Frontal cortex (tissue), 4 donors: ENCODE results near the gene HOXA4. TPM values are rescaled to one million over a fixed set of nuclear protein-coding genes. Genes with fewer than 3 reads are reported as not detected.

ENCODE experiments used
- DNase-seq, 2 donors: peaks; one replicate each; pipeline ENCODE4 v3.0.0; 2012; ENCODE audit warnings: low spot score in 2 of 2
- FAIRE-seq: peaks from 2 replicates; lab custom pipeline; 2012; peaks lifted over from hg19 to GRCh38; lab: Jason Lieb, UNC
- total RNA-seq: library from RNA; depleted of rRNA; stranded (reverse); fragments of >200 nt; gene quantifications from one replicate; pipeline ENCODE4 v1.2.3, GENCODE V29; 2014
- donor health status: control.
- donor health status: control.
- donor health status: control.

The HOXA4 gene
- not detected for total RNA-seq

DNA sequence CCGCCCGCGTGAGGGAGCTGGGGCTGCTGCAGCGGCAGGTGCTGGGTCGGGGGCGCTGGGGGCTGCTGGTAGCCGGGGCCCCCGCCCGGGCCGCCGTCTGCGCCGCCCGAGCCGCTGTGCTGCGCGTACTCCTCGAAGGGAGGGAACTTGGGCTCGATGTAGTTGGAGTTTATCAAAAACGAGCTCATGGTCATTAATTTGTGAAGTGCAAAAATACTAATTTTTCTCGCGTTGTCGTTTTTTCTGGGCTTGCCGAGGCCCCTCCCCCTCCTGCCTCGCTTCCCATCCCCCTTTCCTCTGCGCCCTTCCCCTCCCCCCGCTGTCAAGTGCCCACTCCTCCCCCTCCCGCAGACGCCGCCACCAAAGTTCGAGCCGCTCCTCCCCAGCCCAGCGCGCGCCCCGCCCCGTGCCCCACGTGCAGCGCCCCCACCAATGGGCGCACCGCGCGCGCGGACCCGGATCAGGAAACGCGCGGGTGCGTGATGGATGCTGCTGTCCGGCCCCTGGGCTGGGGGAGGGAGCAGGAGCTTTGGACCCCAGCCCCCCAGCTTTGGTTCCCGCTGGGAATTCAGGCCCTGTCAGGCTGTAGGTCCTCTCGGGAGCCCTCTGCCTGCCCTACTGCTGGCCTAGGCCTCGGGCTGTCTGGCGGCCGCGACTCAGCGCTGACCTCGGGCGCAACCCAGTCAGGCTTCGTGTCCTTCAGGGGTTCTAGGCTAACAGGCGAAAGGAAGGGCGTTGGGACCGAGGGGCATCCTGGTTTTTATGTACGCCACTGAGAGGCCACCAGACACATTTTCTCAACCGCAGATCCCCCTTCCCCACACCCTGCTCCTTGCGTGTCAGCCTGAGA lies at the start of gene HOXA4:
HOXA4 (minus strand) TSS at position 218 of the 850 bp plus-strand sequence; CDS start at position 194, 24 bp downstream.
- no peak for DNase-seq
- FAIRE-seq, result no peak

DNA sequence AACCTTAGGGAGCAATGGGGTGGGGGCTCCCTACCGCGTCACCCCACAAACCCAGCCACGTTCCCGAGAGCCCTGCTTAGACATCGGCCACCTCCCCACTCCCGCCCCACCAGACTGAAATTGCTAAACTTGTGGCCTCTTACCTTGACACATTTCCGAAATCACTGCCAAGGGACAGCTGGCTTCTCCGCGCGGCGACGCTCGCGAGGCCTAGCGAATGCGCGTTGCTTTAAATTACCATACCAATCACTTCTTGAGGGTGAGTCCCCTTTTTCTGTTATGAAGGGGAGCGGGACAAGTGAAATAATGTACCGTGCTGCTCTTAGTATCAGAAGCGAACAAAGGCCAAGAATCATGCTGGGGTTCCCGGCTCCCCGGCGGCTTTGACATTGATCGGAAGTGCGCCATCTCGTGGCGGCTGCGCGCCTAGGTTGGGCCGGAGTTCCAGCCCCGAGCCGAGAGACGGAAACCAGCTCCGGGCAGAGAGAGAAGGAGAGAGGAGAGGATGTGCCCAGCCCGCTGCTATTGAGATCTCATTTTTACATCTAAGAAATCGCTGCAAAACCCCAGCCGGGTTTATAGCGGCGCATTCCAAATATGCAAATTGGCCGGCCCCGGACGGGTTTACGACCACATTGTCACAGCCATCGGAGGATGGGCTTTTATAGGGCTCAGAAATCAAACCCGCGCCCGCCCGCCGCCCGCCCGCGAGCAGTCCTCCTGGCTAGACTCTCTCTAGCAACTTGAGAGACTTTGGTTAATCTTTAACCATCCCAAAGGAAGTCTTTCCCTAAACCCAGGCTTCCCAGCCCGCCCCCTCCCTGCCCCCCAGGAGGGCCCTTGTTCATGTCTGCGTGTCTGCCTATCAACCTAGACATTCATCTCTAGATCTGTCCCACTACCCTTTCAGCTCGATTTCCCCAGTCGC lies 49.2 kb upstream of the HOXA4 start:
- FAIRE-seq, result no peak
- peak in 1 of 2 donors; percentile 64 for DNase-seq

DNA sequence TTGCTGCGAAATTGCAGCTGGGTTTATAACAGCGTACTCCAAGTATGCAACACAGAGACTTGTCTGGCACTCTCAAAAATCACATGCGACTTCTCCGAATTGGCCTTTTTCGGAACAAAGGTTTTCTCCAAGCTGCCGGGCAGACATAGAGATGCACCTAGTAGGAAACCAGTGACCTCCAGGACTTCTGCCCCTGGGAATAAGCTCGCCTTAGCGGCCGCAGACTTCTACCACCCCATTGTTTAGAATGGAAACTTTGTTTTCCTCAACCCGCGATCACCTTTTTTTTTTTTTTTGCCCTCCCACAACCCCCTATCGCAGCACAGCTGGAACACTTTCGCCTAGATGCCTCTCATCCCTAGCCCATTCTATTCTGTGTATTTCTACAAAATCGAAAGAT lies 48.5 kb upstream of the HOXA4 start:
- DNase-seq, result no peak
- no peak for FAIRE-seq

DNA sequence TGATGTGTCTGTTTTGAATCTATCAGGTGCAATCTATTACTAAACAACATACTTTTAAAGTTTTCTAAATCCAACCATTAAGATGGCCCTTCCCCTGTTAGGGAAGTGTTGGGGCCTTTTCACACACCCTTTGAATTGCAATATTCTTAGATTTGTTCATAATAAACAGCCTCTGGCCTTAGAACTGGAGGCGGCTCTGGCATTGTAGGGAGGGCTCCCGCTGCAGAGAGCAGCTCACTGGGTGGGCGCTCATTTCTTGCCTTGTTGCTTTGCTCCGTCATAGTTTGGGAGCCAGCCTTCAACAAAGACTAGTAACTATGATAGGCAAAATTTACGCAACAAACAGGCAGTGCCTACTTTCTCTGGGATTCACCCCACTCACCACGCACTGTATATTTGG lies 47.8 kb upstream of the HOXA4 start:
- FAIRE-seq, result no peak

DNA sequence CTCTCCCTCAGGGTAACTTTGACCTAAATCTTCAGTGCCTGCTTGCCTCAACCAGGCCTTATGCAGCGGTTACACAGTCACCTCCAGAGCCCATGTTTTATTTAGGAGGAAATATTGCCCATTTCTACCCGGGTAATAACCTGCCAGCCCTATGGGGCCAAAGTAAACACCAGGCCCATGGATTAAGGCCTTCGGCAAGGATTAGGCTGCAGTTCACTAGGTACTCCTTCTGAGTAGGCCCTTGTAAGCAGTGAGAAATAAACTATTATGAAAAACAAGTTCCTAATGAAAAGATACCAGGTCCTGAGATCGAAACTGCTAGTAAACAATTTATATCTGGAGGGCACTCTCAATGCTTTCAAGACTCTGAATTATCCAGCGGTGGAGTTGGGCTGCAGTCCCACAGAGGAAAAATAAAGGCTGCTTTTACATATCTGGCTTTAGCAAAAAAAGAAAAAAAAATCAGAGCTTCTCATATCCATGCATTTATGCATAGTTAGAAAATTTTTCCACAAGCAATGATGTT lies 47.3 kb upstream of the HOXA4 start:
- FAIRE-seq, result no peak

More for the DNA sequence above, 47.8 kb upstream of the HOXA4 start:
- DNase-seq, result no peak

DNA sequence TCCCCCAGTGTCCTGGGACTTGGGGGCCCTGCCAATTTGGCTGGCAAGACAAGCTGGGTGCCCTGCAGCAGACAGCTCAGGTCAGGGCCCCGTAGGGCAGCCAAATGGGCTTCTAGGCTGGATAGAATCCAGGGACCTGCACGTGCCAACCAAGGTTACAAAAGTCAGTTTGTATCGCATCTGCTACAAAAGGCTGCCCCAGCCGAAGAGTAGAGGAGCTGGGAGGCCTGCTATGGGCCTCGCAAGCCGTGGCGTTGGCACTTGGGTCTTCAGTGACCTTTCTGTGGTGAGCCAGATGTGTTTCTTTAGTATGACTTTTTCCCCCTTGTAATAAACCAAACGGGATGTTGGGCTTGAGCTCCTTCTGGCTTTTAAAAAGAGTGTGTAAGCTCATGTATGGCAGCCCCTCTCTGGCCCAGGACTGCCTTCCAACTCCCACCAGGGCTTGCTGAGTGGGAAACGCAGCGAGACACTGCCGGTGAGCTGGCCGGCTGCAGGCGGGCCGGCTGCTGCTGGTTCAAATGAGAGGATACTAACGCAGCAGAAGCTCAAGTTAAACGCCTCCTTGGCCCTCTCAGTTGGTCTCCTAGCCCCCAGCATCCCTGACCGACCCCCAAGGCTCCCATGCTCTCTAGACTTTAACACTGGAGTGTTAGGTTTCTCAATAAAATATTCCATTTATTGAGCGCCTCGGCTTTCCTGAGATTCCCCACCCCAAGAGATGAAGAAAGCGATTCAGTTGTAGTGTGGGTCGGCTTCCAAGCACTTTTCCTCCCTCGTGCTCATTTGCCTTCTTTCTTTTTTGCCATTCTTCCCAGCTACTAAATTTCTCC lies 46.6 kb upstream of the HOXA4 start:
- FAIRE-seq (no peak), DNase-seq (no peak)

More for the DNA sequence above, 47.3 kb upstream of the HOXA4 start:
- DNase-seq, result no peak

DNA sequence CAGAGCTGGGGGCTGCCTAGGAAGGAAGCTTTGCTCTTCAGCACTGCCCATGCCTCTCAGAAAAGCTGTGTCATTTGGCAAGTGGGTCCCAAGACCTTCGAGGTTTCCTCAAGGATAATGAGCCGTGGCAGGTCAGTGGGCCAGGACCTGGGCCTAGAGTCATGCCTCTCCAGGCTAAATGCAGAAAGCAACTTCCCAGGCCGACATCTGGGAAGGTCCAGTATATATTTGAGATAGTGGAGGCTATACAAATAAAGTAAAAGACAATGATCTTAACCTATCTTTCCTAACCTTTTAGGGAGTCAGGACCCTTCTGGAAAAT lies 45.9 kb upstream of the HOXA4 start:
- FAIRE-seq, result no peak

DNA sequence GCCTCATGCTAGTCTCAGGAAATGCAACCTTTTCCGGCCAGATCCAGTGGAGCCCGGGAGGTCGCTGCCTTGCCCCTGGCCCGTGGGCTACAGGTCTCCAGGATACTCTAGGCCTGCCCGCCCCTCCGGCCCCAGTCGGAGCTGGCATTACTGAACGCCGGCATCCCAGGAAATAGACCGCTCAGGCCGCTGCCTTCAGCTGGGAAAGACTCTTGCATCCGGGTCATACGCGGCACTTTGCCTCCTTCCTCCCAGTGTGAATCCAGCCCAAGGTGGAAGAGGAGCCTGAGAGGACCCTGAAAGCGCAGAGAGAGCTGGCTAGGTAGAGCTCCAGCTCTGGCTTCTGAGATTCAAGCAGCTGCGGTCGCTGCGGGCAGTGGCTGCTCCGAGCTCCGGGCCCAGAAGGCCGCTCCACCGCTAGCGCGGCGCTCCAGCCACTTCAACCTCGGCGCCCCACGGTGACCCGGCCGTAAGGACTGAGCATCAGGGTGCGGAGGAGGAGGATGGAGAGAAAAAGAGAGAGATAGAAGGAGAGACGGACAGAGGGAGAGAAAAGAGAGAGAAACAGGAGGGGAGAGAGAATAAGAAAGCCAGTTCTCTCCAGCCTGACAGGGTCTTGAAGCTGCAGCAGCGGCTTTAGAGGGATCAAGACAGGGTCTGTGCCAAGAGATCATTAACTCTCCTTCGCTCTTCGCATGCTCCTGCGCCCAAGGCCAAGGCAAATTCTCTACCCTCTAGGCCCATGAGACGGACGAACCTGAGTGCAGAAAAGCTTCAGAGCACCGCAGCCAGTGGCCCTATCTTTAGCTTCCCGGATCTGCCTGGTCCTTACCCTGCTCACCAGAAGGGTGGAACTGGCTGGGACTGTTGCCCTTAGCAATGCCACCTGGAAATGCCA lies 45.3 kb upstream of the HOXA4 start:
- DNase-seq, result no peak
- no peak for FAIRE-seq

More for the DNA sequence above, 45.9 kb upstream of the HOXA4 start:
- DNase-seq, result no peak

DNA sequence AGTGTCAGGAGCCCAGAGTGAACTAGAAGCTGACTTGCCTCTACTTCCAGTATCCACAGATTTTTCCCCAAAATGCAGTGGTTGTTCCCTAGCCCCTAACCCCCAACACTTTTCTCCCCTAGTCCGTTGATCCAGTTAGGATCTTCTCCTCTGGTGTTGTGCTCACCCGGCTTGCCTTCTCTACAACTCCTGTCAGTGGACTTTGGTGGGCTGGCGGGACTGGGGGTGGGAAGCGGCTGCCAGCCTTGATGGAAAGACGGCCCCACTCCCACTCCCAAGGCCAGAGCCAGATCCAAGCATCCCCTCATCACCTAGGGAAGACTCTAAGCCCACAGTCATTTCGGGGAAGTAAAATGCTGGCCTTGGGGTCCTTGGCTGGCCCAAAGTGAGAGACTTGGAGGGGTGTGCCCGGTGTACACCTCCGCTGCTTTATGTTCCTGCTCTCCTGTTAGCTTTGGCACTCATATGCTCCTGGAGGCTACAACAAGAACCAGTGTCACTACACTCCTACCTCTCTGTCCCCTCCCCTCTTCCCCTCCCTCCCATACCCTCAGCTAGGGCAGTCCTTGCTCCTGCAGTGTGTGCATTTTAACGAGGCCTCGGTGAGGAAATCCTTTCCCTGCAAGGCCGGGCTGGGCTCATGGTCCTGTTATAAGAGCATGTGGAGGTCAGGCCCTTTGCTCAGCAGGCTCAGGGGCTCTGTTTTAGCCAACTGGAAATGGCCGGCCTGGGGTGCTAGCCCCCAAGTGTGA lies 44.5 kb upstream of the HOXA4 start:
- FAIRE-seq (no peak), DNase-seq (no peak)

DNA sequence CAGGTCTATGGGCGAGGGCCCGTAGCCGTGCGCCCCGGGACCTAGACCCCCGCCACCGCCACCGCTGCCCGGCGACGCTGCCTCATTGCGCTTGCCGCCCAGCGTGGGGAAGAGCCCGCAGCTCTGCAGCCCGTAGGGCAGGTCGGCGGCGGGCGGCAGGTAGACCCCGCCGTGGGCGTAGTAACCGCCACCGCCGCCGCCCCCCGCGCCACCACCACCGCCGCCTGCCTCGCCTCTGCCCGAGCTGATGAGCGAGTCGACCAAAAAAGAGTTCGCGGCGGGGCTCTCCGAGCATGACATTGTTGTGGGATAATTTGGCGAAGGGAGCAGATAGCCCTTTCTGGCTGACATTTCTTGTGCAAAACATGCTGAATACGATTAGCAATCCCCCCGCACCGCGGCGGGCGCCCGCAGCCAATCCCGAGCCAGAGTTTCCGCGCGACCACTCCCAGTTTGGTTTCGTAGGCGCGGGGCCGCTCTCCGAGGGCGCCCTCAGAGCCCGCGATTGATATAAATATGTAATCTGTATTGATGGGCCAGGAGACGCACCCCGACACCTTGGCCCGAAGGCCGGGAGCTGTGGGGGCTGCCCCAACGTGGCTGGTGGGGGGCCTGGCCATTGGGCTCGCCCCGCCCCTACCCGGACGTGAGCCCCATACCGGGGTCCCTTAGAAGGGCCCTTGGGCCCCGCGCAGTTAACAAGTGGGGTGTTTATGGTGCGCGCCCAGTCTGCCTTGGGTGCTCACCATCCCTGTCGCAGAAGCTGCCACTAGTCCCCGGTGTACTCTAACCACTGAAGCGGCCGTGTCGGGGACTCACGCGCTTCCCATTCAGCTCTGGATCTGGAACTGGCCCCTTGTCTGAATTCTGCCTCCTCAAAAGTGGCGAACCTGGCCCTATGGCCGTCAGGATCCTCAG lies 43.7 kb upstream of the HOXA4 start, which contains the start of gene HOXA10:
HOXA10 (minus strand) TSS at position 365 of the 918 bp plus-strand sequence; CDS start at position 351, 14 bp downstream.
- DNase-seq, result no peak
- no peak for FAIRE-seq

DNA sequence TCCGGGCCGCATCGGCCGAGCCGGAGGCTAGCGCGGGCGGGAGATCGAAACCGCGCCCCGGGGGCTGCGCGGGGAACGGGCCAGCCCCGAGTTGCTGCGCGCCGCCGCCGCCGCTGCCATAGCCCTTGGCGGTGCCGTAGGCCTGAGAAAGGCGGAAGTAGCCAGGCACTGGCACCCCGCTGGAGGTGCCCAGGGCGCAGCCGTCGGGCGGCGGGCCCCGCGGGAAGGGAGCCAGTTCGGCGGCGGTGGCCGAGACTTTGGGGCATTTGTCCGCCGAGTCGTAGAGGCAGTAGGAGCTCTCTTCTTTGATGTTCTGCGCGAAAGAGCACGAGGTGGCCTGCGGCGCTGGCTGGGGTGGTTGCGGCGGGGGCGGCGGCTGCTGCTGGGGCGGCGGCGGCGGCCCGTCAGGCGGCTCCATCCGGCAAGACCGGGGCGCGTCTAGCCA lies 43.0 kb upstream of the HOXA4 start:
- no peak for FAIRE-seq
- no peak for DNase-seq

DNA sequence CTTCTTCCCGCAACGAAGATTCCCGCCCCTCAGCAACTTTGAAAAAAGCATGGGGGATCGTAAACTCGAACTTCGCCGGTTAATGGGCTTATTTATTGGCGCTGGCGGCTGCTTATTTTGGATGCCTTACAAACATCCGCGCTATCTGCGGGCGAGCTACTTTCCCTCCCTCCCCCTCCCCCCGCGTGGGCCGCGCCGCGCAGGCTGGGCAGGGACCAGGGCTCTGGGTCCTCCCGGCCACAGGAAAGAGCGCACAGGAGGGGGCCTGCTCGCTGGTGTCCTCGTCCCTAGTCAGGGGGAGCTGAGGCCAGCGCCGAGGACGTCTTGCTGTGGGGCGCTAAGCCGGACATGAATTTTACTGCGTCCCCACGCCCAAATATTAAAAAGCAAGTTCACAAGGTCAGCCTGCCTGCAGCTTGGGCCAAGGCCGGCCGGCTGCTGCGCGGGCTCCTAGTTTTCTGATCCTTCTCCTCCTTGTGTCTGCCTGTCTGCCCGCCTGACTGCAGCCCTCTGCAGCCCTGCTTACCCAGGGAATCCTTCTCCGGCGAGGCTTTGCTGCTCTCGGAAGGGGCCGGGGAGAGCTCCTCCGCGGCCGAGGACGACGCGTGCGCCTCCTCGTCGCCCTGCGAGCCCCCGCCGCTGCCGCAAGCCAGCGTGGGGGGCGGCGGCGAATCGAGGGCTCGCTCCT lies 42.4 kb upstream of the HOXA4 start:
- no peak for DNase-seq
- FAIRE-seq, result no peak

DNA sequence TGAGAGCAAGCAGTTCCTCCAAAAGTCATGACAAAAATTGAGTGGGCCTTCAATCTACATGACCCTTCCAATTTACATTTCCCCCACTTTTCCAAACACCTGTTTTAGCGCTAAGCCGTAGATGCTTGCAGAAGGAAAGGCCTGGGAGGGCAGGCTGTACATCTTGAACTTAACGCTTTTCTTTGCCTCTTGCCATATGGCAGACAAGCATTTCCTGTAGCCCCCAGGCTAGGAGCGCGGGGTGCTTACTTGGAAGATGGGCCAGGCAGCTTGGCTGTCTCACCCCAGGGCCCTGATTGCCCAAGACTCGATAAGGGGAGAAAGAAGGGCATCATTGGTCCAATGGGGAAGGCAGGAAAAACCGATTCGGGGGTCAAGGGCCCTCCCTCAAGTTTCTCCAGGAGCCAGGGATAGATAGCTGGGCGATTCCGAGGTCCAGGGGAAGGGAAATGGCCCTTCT lies 41.8 kb upstream of the HOXA4 start:
- no peak for FAIRE-seq

DNA sequence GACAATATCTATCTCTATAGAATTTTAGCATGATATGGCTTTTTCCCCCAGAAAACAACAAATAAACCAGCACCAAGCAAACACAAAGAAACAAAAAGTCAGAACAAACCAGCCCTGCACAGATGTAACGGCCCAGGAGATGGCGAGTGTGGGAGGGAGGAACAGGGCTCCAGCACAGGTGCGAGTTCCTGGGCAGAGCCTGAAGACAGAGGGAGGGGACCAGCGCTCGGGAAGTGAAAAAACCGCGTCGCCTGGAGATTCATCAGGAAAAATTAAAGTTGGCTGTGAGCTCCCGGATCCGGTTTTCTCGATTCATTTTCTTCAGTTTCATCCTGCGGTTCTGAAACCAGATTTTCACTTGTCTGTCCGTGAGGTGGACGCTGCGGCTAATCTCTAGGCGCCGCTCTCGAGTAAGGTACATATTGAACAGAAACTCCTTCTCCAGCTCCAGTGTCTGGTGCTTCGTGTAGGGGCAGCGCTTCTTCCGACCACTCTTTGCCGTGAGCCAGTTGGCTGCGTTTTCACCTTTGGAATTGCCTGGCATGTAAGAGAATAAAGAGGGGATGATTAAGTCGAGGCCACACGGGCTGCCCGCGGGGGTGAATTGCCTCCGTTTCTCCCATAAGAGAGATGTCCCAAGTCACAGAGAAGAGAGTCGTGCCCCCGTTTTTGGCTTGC lies 41.2 kb upstream of the HOXA4 start:
- FAIRE-seq, result no peak
- no peak for DNase-seq

More for the DNA sequence above, 41.8 kb upstream of the HOXA4 start:
- no peak for DNase-seq

DNA sequence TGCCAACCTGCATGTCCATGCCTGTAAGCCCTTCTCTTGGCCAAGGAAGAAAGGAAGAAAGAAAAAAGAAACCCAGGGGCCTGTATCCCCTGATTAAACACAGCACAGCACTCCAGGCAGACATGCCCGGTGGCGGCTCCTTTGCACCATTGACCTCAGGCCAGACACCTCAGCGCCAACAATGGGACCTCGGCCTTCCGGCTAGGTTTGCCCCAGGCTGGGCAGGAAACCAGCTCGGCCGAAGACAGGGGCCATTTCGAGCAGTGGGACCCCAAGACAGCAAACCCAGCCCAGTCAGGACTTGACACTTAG lies 40.7 kb upstream of the HOXA4 start:
- no peak for FAIRE-seq

More for the DNA sequence above, 40.7 kb upstream of the HOXA4 start:
- DNase-seq, result no peak
